ENCODE data around the gene SPOUT1. TPM values are rescaled to one million over a fixed set of nuclear protein-coding genes. Genes with fewer than 3 reads are reported as not detected.
"Not testable (repeated sequence)": the region's sequence is repeated elsewhere in the genome, so short reads cannot be mapped to it uniquely, and the experiment has no call there.

The SPOUT1 gene
- total RNA-seq, 4 donors from 2014 or later, result 4.4 to 34.2 (median 17.3) TPM

- DNase-seq; intact Hi-C loops (cut with DNase I; ENCODE audit: low total_unique reads): not testable (repeated sequence)
These were observed 22.4 kb upstream of the SPOUT1 start for GRCh38 chr9:128851779-128852600.

GRCh38 chr9:128851024-128851423 is 21.4 kb upstream of the SPOUT1 start:
- H3K36me3 ChIP-seq; H3K4me3 ChIP-seq; H3K9me3 ChIP-seq; H3K4me1 ChIP-seq; H3K27me3 ChIP-seq; H3K27ac ChIP-seq; intact Hi-C loops (cut with DNase I; ENCODE audit: low total_unique reads); DNase-seq: not testable (repeated sequence)

More at GRCh38 chr9:128851779-128852600, 22.4 kb upstream of the SPOUT1 start:
- TF ChIP-seq CTCF (IDR thresholded peaks at IDR 0.05), result peak; percentile 25 to 66 (median 52)
- H3K27me3 ChIP-seq, H3K9me3 ChIP-seq, H3K27ac ChIP-seq, H3K4me3 ChIP-seq, H3K36me3 ChIP-seq, H3K4me1 ChIP-seq: not testable (repeated sequence)

GRCh38 chr9:128847803-128848202 is 18.2 kb upstream of the SPOUT1 start:
- H3K4me1 ChIP-seq, result no peaks in the 10 kb centered on the region
- no peak overlapping the region for H3K4me3 ChIP-seq
- no peak for DNase-seq
- H3K9me3 ChIP-seq, result no peaks in the 10 kb centered on the region
- intact Hi-C loops (cut with DNase I; ENCODE audit: low total_unique reads), result no loop called here
- H3K27me3 ChIP-seq, result no peaks in the 10 kb centered on the region
- H3K36me3 ChIP-seq, result no peaks in the 10 kb centered on the region
- no peak overlapping the region for H3K27ac ChIP-seq
- no peak for TF ChIP-seq POLR2A (IDR thresholded peaks at IDR 0.05)
- TF ChIP-seq CTCF (IDR thresholded peaks at IDR 0.05), result no peak

GRCh38 chr9:128846680-128847030 is 17.1 kb upstream of the SPOUT1 start:
- TF ChIP-seq CTCF (IDR thresholded peaks at IDR 0.05), result no peak
- no peak for TF ChIP-seq POLR2A (IDR thresholded peaks at IDR 0.05)

GRCh38 chr9:128845186-128845931 is 15.8 kb upstream of the SPOUT1 start:
- no peak overlapping the region for H3K4me3 ChIP-seq
- no peak overlapping the region for H3K27ac ChIP-seq
- H3K36me3 ChIP-seq, result no peaks in the 10 kb centered on the region
- no peaks in the 10 kb centered on the region for H3K27me3 ChIP-seq
- no peak for TF ChIP-seq CTCF (IDR thresholded peaks at IDR 0.05)
- no peak for TF ChIP-seq POLR2A (IDR thresholded peaks at IDR 0.05)
- intact Hi-C loops (cut with DNase I; ENCODE audit: low total_unique reads), result no loop called here
- no peak for DNase-seq
- no peaks in the 10 kb centered on the region for H3K4me1 ChIP-seq
- H3K9me3 ChIP-seq, result no peaks in the 10 kb centered on the region

More at GRCh38 chr9:128846680-128847030, 17.1 kb upstream of the SPOUT1 start:
- no peak for DNase-seq
- Histone ChIP-seq H3K4me1 (no peaks in the 10 kb centered on the region), H3K36me3 (no peaks in the 10 kb centered on the region), H3K9me3 (no peaks in the 10 kb centered on the region), H3K27me3 (no peaks in the 10 kb centered on the region), H3K4me3 (no peak overlapping the region), H3K27ac (no peak overlapping the region)
- intact Hi-C loops (cut with DNase I; ENCODE audit: low total_unique reads), result no loop called here

- H3K27ac ChIP-seq; H3K4me1 ChIP-seq; H3K9me3 ChIP-seq; DNase-seq; H3K4me3 ChIP-seq; intact Hi-C loops (cut with DNase I; ENCODE audit: low total_unique reads); H3K27me3 ChIP-seq; H3K36me3 ChIP-seq: not testable (repeated sequence)
These were observed 13.6 kb upstream of the SPOUT1 start for GRCh38 chr9:128843171-128843570.
